Measurements from ENCODE around the gene CEP164. TPM values are rescaled to one million over a fixed set of nuclear protein-coding genes. Genes with fewer than 3 reads are reported as not detected.

The CEP164 gene
- total RNA-seq, 1 experiment from 2014 or later = 43.7 TPM

DNA sequence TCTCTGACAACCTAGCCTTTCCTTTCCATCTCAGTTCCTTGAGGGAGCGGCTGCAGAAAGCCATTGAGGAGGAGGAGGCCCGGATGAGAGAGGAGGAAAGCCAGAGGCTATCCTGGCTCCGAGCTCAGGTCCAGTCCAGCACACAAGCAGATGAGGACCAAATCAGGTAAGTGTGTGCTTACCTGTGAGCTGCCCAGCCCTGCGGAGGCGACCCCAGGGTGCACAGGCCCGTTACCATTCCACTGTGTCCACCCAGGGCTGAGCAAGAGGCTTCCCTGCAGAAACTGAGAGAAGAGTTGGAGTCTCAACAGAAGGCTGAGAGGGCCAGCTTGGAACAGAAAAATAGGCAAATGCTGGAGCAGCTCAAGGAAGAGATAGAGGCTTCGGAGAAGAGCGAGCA is 63.1 kb downstream of the CEP164 start:
- Histone ChIP-seq H3F3A (ENCODE audit: low read length, unreplicated experiment) (no peaks in the 10 kb centered on the region), H4K20me1 (ENCODE audit: low read length) (no peaks in the 10 kb centered on the region), H3K27me3 (ENCODE audit: low read length) (no peaks in the 10 kb centered on the region), H2AFZ (ENCODE audit: low read length) (no peak overlapping the region), H3K9me2 (replicated peaks; ENCODE audit: low read length) (no peaks in the 10 kb centered on the region), H3K4me1 (ENCODE audit: insufficient read depth, low read length) (peaks cover 8% of the 10 kb centered on the region), H3K36me3 (ENCODE audit: low read depth, low read length) (peaks cover 22% of the 10 kb centered on the region), H3K9ac (ENCODE audit: low read length) (no peak overlapping the region), H3K4me3 (ENCODE audit: low read length) (no peak overlapping the region), H3K9me3 (ENCODE audit: low read length) (no peaks in the 10 kb centered on the region), H3K4me2 (ENCODE audit: low read length) (no peak overlapping the region), H3K27ac (ENCODE audit: low read length) (no peak overlapping the region), H3K79me2 (ENCODE audit: low read length) (no peaks in the 10 kb centered on the region)
- no TSS peak for BruUV-seq (replicated peaks)
- DNase-seq (no peak), ATAC-seq (no peak)
- TF ChIP-seq, protein P1, sequence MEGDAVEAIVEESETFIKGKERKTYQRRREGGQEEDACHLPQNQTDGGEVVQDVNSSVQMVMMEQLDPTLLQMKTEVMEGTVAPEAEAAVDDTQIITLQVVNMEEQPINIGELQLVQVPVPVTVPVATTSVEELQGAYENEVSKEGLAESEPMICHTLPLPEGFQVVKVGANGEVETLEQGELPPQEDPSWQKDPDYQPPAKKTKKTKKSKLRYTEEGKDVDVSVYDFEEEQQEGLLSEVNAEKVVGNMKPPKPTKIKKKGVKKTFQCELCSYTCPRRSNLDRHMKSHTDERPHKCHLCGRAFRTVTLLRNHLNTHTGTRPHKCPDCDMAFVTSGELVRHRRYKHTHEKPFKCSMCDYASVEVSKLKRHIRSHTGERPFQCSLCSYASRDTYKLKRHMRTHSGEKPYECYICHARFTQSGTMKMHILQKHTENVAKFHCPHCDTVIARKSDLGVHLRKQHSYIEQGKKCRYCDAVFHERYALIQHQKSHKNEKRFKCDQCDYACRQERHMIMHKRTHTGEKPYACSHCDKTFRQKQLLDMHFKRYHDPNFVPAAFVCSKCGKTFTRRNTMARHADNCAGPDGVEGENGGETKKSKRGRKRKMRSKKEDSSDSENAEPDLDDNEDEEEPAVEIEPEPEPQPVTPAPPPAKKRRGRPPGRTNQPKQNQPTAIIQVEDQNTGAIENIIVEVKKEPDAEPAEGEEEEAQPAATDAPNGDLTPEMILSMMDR (conservative IDR thresholded peaks at IDR 0.05; ENCODE audit: low read depth, low read length) = no peak
- TF ChIP-seq EZH2phosphoT487 (IDR thresholded peaks at IDR 0.05; ENCODE audit: borderline replicate concordance, low read length) = no peak
- TF ChIP-seq EZH2 (IDR thresholded peaks at IDR 0.05; ENCODE audit: low read length, unreplicated experiment) = no peak
- intact Hi-C loops (cut with micrococcal nuclease) = no loop called here
- ChIA-PET CTCF (interaction anchor here (0.6 kb wide), 1 partner anchor 302 kb away, joined by 3 read pairs; no protein-coding TSS in a partner anchor), POLR2A (ENCODE audit: unreplicated experiment) (no interaction called here)

DNA sequence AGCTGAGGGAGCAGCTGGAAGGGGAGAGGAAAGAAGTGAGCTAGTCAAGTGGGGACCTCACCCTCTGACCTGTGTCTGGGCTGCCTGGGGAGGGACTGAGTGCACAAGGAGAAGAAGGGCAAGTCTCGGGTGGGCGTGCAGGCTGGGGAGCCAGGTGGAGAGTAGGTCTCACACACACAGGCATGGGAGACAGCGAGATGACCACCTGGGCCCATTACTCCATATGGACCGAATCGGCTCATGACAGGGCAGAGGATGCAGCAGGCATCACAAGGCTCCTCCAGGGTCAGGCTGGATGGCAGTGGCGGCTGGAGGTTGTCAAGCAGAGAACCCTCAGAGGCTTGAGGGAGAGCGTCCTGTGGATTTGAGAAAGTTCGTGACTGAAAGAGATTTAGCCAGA is 63.5 kb downstream of the CEP164 start:
- no peaks in the 10 kb centered on the region for H3K27me3 ChIP-seq (ENCODE audit: low read length)
- no peaks in the 10 kb centered on the region for H3K79me2 ChIP-seq (ENCODE audit: low read length)
- TF ChIP-seq, protein P1 (conservative IDR thresholded peaks at IDR 0.05; ENCODE audit: low read depth, low read length) = no peak
- TF ChIP-seq EZH2phosphoT487 (IDR thresholded peaks at IDR 0.05; ENCODE audit: borderline replicate concordance, low read length) (no peak), EZH2 (IDR thresholded peaks at IDR 0.05; ENCODE audit: low read length, unreplicated experiment) (no peak)
- H3K9me3 ChIP-seq (ENCODE audit: low read length) = no peaks in the 10 kb centered on the region
- intact Hi-C loops (cut with micrococcal nuclease) = no loop called here
- peaks cover 8% of the 10 kb centered on the region for H3K4me1 ChIP-seq (ENCODE audit: insufficient read depth, low read length)
- H3K27ac ChIP-seq (ENCODE audit: low read length) = no peak overlapping the region
- no peak overlapping the region for H3K4me2 ChIP-seq (ENCODE audit: low read length)
- ChIA-PET CTCF (interaction anchor here (0.6 kb wide), 1 partner anchor 302 kb away, joined by 3 read pairs; no protein-coding TSS in a partner anchor), POLR2A (ENCODE audit: unreplicated experiment) (no interaction called here)
- no peak overlapping the region for H3K9ac ChIP-seq (ENCODE audit: low read length)
- no peaks in the 10 kb centered on the region for H3F3A ChIP-seq (ENCODE audit: low read length, unreplicated experiment)
- DNase-seq (no peak), ATAC-seq (no peak)
- no peaks in the 10 kb centered on the region for H3K9me2 ChIP-seq (replicated peaks; ENCODE audit: low read length)
- H3K36me3 ChIP-seq (ENCODE audit: low read depth, low read length) = peaks cover 22% of the 10 kb centered on the region
- H4K20me1 ChIP-seq (ENCODE audit: low read length) = no peaks in the 10 kb centered on the region
- BruUV-seq (replicated peaks) = no TSS peak
- no peak overlapping the region for H2AFZ ChIP-seq (ENCODE audit: low read length)
- H3K4me3 ChIP-seq (ENCODE audit: low read length) = no peak overlapping the region

DNA sequence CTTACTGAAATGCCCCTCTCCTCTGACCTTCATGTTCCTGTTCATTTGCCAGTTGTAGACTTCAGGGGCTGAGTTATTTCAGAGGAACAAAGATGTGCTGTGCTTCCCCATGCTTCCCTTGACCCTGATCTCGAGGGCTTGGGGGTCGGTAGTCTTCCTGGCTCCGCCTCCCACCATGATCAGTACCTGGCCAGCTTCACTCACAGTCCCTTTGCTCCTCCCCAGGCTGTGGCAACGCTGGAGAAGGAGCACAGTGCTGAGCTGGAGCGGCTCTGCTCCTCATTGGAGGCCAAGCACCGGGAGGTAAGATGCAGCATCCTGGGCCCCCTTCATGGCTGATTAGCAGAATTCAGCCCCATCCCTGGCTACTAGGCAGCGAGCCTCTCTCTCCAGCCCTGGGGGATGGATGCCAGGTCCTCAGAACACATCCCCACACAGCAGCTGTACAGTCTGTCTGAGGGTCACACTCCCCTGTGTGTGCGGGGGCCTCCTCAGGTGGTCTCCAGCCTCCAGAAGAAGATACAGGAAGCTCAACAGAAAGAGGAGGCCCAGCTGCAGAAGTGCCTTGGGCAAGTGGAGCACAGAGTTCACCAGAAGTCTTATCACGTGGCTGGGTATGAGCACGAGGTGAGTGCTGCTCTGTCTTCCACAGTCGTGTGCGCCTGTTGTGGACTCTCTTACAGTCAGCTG is 64.5 kb downstream of the CEP164 start:
- H3K36me3 ChIP-seq (ENCODE audit: low read depth, low read length) = peaks cover 32% of the 10 kb centered on the region
- H3K27ac ChIP-seq (ENCODE audit: low read length) = no peak overlapping the region
- H2AFZ ChIP-seq (ENCODE audit: low read length) = no peak overlapping the region
- peaks cover 8% of the 10 kb centered on the region for H3K4me1 ChIP-seq (ENCODE audit: insufficient read depth, low read length)
- no peaks in the 10 kb centered on the region for H3F3A ChIP-seq (ENCODE audit: low read length, unreplicated experiment)
- ChIA-PET CTCF (no interaction called here), POLR2A (ENCODE audit: unreplicated experiment) (no interaction called here)
- ATAC-seq = no peak
- H4K20me1 ChIP-seq (ENCODE audit: low read length) = no peaks in the 10 kb centered on the region
- intact Hi-C loops (cut with micrococcal nuclease) = no loop called here
- no peaks in the 10 kb centered on the region for H3K9me3 ChIP-seq (ENCODE audit: low read length)
- no peak overlapping the region for H3K9ac ChIP-seq (ENCODE audit: low read length)
- H3K27me3 ChIP-seq (ENCODE audit: low read length) = no peaks in the 10 kb centered on the region
- no peak for DNase-seq
- no peak overlapping the region for H3K4me3 ChIP-seq (ENCODE audit: low read length)
- H3K4me2 ChIP-seq (ENCODE audit: low read length) = no peak overlapping the region
- TF ChIP-seq EZH2 (IDR thresholded peaks at IDR 0.05; ENCODE audit: low read length, unreplicated experiment) = no peak
- no peak for TF ChIP-seq EZH2phosphoT487 (IDR thresholded peaks at IDR 0.05; ENCODE audit: borderline replicate concordance, low read length)
- TF ChIP-seq, protein P1 (conservative IDR thresholded peaks at IDR 0.05; ENCODE audit: low read depth, low read length) = no peak
- BruUV-seq (replicated peaks) = no TSS peak
- no peaks in the 10 kb centered on the region for H3K9me2 ChIP-seq (replicated peaks; ENCODE audit: low read length)
- H3K79me2 ChIP-seq (ENCODE audit: low read length) = no peaks in the 10 kb centered on the region

Data from PC-3 (cell line).